Measurements from ENCODE around the gene PCBP3. TPM values are rescaled to one million over a fixed set of nuclear protein-coding genes. Genes with fewer than 3 reads are reported as not detected.
"Not testable (repeated sequence)": the region's sequence is repeated elsewhere in the genome, so short reads cannot be mapped to it uniquely, and the experiment has no call there.

Gene PCBP3
- polyA plus RNA-seq, 1 donor (not counting 4 experiments of a cell fraction or from before 2014, with no cell fraction given), result 0.25 TPM

DNA sequence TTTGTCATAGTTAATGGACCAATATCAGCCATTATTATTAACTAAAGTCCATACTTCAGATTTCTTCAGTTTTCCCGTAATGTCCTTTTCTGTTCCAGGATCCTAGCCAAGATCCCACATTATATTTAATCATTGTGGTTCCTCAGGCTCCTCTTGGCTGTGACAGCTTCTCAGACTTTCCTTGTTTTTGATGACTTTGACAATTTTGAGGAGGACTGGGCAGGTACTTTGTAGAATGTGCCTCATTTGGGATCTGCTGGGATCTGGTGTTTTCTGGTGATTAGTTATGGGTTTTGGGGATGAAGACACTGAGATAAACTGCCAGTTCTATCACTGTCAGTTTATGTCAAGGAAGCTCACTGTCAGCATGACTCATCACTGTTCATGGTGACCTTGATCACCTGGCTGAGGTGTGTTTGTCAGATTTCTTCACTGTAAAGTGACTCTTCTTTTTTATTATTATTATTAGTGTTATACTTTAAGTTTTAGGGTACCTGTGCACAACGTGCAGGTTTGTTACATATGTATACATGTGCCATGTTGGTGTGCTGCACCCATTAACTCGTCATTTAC, 66.3 kb downstream of the PCBP3 start:
- Histone ChIP-seq H2AFZ (ENCODE audit: control insufficient read depth, low read length) (no peak overlapping the region), H3K4me1 (ENCODE audit: control insufficient read depth, extremely low read depth, insufficient read depth, low read length) (no peaks in the 10 kb centered on the region), H3K27me3 (ENCODE audit: control insufficient read depth, extremely low read depth, insufficient read depth, low read length) (peaks cover 6% of the 10 kb centered on the region), H4K20me1 (ENCODE audit: control insufficient read depth, extremely low read depth, insufficient read depth, low read length) (no peaks in the 10 kb centered on the region), H3K27ac (ENCODE audit: control insufficient read depth, insufficient read depth, low read length) (no peak overlapping the region), H3K4me3 (ENCODE audit: control insufficient read depth in 2 of 3, extremely low read depth in 1 of 3, insufficient read depth in 2 of 3, low read depth in 1 of 3, low read length in 3 of 3) (no peak overlapping the region), H3K9me1 (ENCODE audit: control insufficient read depth, extremely low read depth, insufficient read depth, low read length) (no peaks in the 10 kb centered on the region), H3K4me2 (ENCODE audit: control insufficient read depth, extremely low read depth, insufficient read depth, low read depth, low read length) (no peak overlapping the region), H3K9me3 (ENCODE audit: control insufficient read depth, low read depth, low read length) (no peaks in the 10 kb centered on the region), H3K79me2 (ENCODE audit: control insufficient read depth, insufficient read depth, low read length) (no peaks in the 10 kb centered on the region), H3K36me3 (ENCODE audit: control insufficient read depth in 2 of 2, extremely low read depth in 1 of 2, insufficient read depth in 2 of 2, low read length in 2 of 2) (no peaks in the 10 kb centered on the region), H3K9ac (ENCODE audit: control insufficient read depth, extremely low read depth, insufficient read depth, low read length) (no peak overlapping the region)
- no peak for TF ChIP-seq CTCF (optimal IDR thresholded peaks at IDR 0.05 in 1 of 3, IDR thresholded peaks at IDR 0.05 in 1 of 3, conservative IDR thresholded peaks at IDR 0.05 in 1 of 3; ENCODE audit: extremely low read depth in 1 of 3, insufficient read depth in 2 of 3, low read length in 3 of 3)
- no peak for TF ChIP-seq EZH2 (IDR thresholded peaks at IDR 0.05; ENCODE audit: low read length)
- dilution Hi-C loops (cut with MboI; ENCODE audit: extremely low pct_ligation_motif_present, low sequenced_read_pairs), result no loop called here
- no peak for FAIRE-seq
- no peak for DNase-seq (ENCODE audit: low read depth, low spot score)

- H3K9me1 ChIP-seq (ENCODE audit: control insufficient read depth, extremely low read depth, insufficient read depth, low read length); H4K20me1 ChIP-seq (ENCODE audit: control insufficient read depth, extremely low read depth, insufficient read depth, low read length); H3K4me2 ChIP-seq (ENCODE audit: control insufficient read depth, extremely low read depth, insufficient read depth, low read depth, low read length); H3K4me3 ChIP-seq (ENCODE audit: control insufficient read depth in 2 of 3, extremely low read depth in 1 of 3, insufficient read depth in 2 of 3, low read depth in 1 of 3, low read length in 3 of 3); H3K4me1 ChIP-seq (ENCODE audit: control insufficient read depth, extremely low read depth, insufficient read depth, low read length); H3K9me3 ChIP-seq (ENCODE audit: control insufficient read depth, low read depth, low read length); DNase-seq (ENCODE audit: low read depth, low spot score); H3K27me3 ChIP-seq (ENCODE audit: control insufficient read depth, extremely low read depth, insufficient read depth, low read length); H3K36me3 ChIP-seq (ENCODE audit: control insufficient read depth in 2 of 2, extremely low read depth in 1 of 2, insufficient read depth in 2 of 2, low read length in 2 of 2); H2AFZ ChIP-seq (ENCODE audit: control insufficient read depth, low read length); dilution Hi-C loops (cut with MboI; ENCODE audit: extremely low pct_ligation_motif_present, low sequenced_read_pairs); H3K9ac ChIP-seq (ENCODE audit: control insufficient read depth, extremely low read depth, insufficient read depth, low read length); FAIRE-seq; H3K79me2 ChIP-seq (ENCODE audit: control insufficient read depth, insufficient read depth, low read length); H3K27ac ChIP-seq (ENCODE audit: control insufficient read depth, insufficient read depth, low read length): not testable (repeated sequence)
These were observed 66.8 kb downstream of the PCBP3 start for GRCh38 chr21:45710306-45710705.

DNA sequence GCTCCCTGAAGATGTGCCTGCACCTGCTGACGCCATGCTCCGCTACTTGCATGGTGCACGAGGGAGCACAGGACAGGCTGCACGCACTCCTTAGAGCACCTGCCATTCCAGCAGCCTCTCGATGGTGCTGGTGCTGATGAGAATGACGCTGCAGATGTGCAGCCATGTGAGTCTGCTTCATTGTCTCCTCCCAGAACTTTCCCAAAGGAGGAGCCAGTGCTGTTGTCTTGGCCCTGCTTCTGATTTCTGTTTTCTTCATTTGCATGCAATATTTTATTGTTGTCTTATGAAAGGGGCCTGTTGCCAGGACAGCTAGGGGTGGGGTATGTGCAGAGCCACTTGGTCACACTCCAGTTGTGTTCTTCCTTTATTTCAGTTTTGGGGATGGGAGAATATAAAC, 70.1 kb downstream of the PCBP3 start:
- no peaks in the 10 kb centered on the region for H3K9me3 ChIP-seq (ENCODE audit: control insufficient read depth, low read depth, low read length)
- FAIRE-seq, result no peak

More for the DNA sequence above, 70.1 kb downstream of the PCBP3 start:
- no peak for DNase-seq (ENCODE audit: low read depth, low spot score)
- TF ChIP-seq EZH2 (IDR thresholded peaks at IDR 0.05; ENCODE audit: low read length) (no peak), CTCF (optimal IDR thresholded peaks at IDR 0.05 in 1 of 3, IDR thresholded peaks at IDR 0.05 in 1 of 3, conservative IDR thresholded peaks at IDR 0.05 in 1 of 3; ENCODE audit: extremely low read depth in 1 of 3, insufficient read depth in 2 of 3, low read length in 3 of 3) (no peak)
- H4K20me1 ChIP-seq (ENCODE audit: control insufficient read depth, extremely low read depth, insufficient read depth, low read length), result no peaks in the 10 kb centered on the region
- H3K27ac ChIP-seq (ENCODE audit: control insufficient read depth, insufficient read depth, low read length), result no peak overlapping the region
- H3K4me3 ChIP-seq (ENCODE audit: control insufficient read depth in 2 of 3, extremely low read depth in 1 of 3, insufficient read depth in 2 of 3, low read depth in 1 of 3, low read length in 3 of 3), result no peak overlapping the region
- no peaks in the 10 kb centered on the region for H3K79me2 ChIP-seq (ENCODE audit: control insufficient read depth, insufficient read depth, low read length)
- no peak overlapping the region for H2AFZ ChIP-seq (ENCODE audit: control insufficient read depth, low read length)
- no peaks in the 10 kb centered on the region for H3K27me3 ChIP-seq (ENCODE audit: control insufficient read depth, extremely low read depth, insufficient read depth, low read length)
- H3K9ac ChIP-seq (ENCODE audit: control insufficient read depth, extremely low read depth, insufficient read depth, low read length), result no peak overlapping the region
- dilution Hi-C loops (cut with MboI; ENCODE audit: extremely low pct_ligation_motif_present, low sequenced_read_pairs), result no loop called here
- no peaks in the 10 kb centered on the region for H3K9me1 ChIP-seq (ENCODE audit: control insufficient read depth, extremely low read depth, insufficient read depth, low read length)
- H3K4me2 ChIP-seq (ENCODE audit: control insufficient read depth, extremely low read depth, insufficient read depth, low read depth, low read length), result no peak overlapping the region
- H3K36me3 ChIP-seq (ENCODE audit: control insufficient read depth in 2 of 2, extremely low read depth in 1 of 2, insufficient read depth in 2 of 2, low read length in 2 of 2), result no peaks in the 10 kb centered on the region
- no peaks in the 10 kb centered on the region for H3K4me1 ChIP-seq (ENCODE audit: control insufficient read depth, extremely low read depth, insufficient read depth, low read length)
